Osteocyte (in vitro differentiated cells): Measurements from ENCODE around the gene PDE4D. TPM values are rescaled to one million over a fixed set of nuclear protein-coding genes. Genes with fewer than 3 reads are reported as not detected.

Experiments used
- DNase-seq: peaks from one replicate; pipeline ENCODE4 v3.0.0; 2021; ENCODE audit warnings: mixed read lengths; ENCODE audit not compliant: unreplicated experiment; ENCODE audit errors: extremely low spot score
- H3K27ac Mint-ChIP-seq: one replicate; pipeline ENCODE4 v1.8.0; 2021; ENCODE audit warnings: mild to moderate bottlenecking, mixed read lengths; ENCODE audit not compliant: unreplicated experiment
- H3K27me3 Mint-ChIP-seq: one replicate; pipeline ENCODE4 v1.8.0; 2021; ENCODE audit warnings: mixed read lengths; ENCODE audit not compliant: unreplicated experiment
- H3K36me3 Mint-ChIP-seq: one replicate; pipeline ENCODE4 v1.8.0; 2021; ENCODE audit warnings: mixed read lengths; ENCODE audit not compliant: unreplicated experiment
- H3K4me1 Mint-ChIP-seq: one replicate; pipeline ENCODE4 v1.8.0; 2021; ENCODE audit warnings: mixed read lengths; ENCODE audit not compliant: unreplicated experiment
- H3K4me3 Mint-ChIP-seq: one replicate; pipeline ENCODE4 v1.8.0; 2021; ENCODE audit warnings: mild to moderate bottlenecking, moderate library complexity, mixed read lengths; ENCODE audit not compliant: unreplicated experiment
- H3K9me3 Mint-ChIP-seq: one replicate; pipeline ENCODE4 v1.8.0; 2021; ENCODE audit warnings: mixed read lengths; ENCODE audit not compliant: unreplicated experiment
- total RNA-seq: library from RNA; stranded (reverse); gene quantifications from 2 replicates; pipeline ENCODE4 v1.2.1, GENCODE V29; 2021
- TF ChIP-seq, protein P1 (sequence below): fragments of 200-600 bp; sonication (generic); IDR thresholded peaks from 2 replicates; pipeline ENCODE4 v1.5.0; 2021; ENCODE audit warnings: antibody characterized with exemption, mild to moderate bottlenecking, moderate library complexity

The PDE4D gene
- total RNA-seq, 1 donor from 2014 or later, result 24.2 TPM

- Mint-ChIP-seq H3K27me3 (no peaks in the 10 kb centered on the region), H3K9me3 (no peaks in the 10 kb centered on the region), H3K4me1 (no peaks in the 10 kb centered on the region), H3K27ac (no peak overlapping the region), H3K4me3 (no peak overlapping the region), H3K36me3 (no peaks in the 10 kb centered on the region)
- DNase-seq, result no peak
- TF ChIP-seq, protein P1, sequence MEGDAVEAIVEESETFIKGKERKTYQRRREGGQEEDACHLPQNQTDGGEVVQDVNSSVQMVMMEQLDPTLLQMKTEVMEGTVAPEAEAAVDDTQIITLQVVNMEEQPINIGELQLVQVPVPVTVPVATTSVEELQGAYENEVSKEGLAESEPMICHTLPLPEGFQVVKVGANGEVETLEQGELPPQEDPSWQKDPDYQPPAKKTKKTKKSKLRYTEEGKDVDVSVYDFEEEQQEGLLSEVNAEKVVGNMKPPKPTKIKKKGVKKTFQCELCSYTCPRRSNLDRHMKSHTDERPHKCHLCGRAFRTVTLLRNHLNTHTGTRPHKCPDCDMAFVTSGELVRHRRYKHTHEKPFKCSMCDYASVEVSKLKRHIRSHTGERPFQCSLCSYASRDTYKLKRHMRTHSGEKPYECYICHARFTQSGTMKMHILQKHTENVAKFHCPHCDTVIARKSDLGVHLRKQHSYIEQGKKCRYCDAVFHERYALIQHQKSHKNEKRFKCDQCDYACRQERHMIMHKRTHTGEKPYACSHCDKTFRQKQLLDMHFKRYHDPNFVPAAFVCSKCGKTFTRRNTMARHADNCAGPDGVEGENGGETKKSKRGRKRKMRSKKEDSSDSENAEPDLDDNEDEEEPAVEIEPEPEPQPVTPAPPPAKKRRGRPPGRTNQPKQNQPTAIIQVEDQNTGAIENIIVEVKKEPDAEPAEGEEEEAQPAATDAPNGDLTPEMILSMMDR, result no peak
Measured at GRCh38 chr5:59439303-59439702, 454.2 kb downstream of the PDE4D start.

- DNase-seq, result no peak
- H3K27ac Mint-ChIP-seq, result no peak overlapping the region
Measured at GRCh38 chr5:59437176-59437575, 456.4 kb downstream of the PDE4D start.

DNA sequence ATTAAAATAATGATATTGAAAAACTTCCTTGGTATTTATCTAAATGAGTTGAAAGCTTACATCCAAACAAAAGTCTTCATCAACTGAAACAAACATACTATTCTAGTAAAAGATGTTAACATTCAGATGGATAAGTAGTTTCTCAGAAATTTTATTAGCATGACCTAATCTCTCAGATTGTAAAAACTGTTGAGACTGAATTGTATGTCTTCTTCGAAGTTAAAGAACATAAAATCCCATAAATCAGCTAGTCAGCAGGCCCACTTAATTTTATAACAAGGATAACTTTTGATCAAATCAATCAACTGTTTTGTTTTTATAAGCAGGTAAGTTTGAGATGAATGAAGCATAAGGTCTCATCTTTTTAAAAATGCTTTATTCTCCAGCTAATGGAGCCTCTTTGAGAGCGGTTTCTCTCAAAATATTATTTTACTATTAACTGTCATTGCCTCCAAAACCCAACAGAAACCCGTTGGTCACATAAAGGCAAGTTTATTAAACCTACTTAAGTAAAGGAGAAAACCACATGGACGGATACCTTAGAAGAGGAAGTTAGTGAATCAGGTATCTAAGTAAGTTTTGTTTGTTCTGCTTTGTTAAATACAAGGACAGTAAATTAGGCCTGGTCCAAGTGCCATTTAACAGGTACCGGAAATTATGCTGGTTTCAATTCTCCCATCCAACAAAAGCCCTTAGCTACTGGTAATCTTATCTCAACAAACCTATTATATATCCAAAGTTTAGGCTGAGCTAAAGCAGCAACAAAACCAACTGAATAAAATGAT, 457.0 kb downstream of the PDE4D start:
- no peaks in the 10 kb centered on the region for H3K36me3 Mint-ChIP-seq
- no peaks in the 10 kb centered on the region for H3K9me3 Mint-ChIP-seq
- TF ChIP-seq, protein P1, result no peak

More at GRCh38 chr5:59437176-59437575, 456.4 kb downstream of the PDE4D start:
- TF ChIP-seq, protein P1, result no peak
- H3K36me3 Mint-ChIP-seq, result no peaks in the 10 kb centered on the region
- no peaks in the 10 kb centered on the region for H3K9me3 Mint-ChIP-seq
- no peaks in the 10 kb centered on the region for H3K27me3 Mint-ChIP-seq
- no peaks in the 10 kb centered on the region for H3K4me1 Mint-ChIP-seq
- H3K4me3 Mint-ChIP-seq, result no peak overlapping the region

DNA sequence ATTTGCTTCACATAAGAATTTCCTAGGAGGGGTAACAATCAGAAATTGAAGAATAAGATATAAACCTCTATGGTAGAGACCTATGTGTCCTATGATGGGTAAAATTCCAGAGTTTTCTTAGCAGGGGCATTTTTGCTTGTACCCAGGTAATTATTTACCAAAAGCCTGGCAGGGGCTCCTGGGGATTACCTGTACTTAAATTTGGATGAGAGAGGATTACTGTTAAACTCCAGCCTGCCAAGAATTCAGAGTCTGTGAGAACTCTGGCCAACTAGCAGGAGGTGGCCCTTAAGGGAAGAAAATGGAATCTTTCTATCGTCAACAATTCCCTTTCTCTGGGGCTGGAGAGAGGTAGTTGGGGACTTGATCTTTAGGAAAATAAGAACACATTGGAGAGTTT, 460.4 kb downstream of the PDE4D start:
- H3K36me3 Mint-ChIP-seq, result no peaks in the 10 kb centered on the region
- no peak for DNase-seq
- TF ChIP-seq, protein P1, result no peak
- no peak overlapping the region for H3K4me3 Mint-ChIP-seq
- no peaks in the 10 kb centered on the region for H3K27me3 Mint-ChIP-seq
- no peaks in the 10 kb centered on the region for H3K9me3 Mint-ChIP-seq
- H3K4me1 Mint-ChIP-seq, result peaks cover 4% of the 10 kb centered on the region
- H3K27ac Mint-ChIP-seq, result no peak overlapping the region

More for the DNA sequence above, 457.0 kb downstream of the PDE4D start:
- no peaks in the 10 kb centered on the region for H3K4me1 Mint-ChIP-seq
- no peak overlapping the region for H3K27ac Mint-ChIP-seq
- H3K27me3 Mint-ChIP-seq, result no peaks in the 10 kb centered on the region
- DNase-seq, result no peak
- no peak overlapping the region for H3K4me3 Mint-ChIP-seq

- no peak for DNase-seq
Measured at GRCh38 chr5:59430066-59430685, 463.4 kb downstream of the PDE4D start.

More at GRCh38 chr5:59430066-59430685, 463.4 kb downstream of the PDE4D start:
- TF ChIP-seq, protein P1, result no peak
- H3K9me3 Mint-ChIP-seq, result no peaks in the 10 kb centered on the region
- no peaks in the 10 kb centered on the region for H3K36me3 Mint-ChIP-seq
- no peak overlapping the region for H3K4me3 Mint-ChIP-seq
- H3K27ac Mint-ChIP-seq, result no peak overlapping the region
- H3K27me3 Mint-ChIP-seq, result no peaks in the 10 kb centered on the region
- peaks cover 5% of the 10 kb centered on the region for H3K4me1 Mint-ChIP-seq
